HepG2 (cell line): ENCODE results near the gene FGFR3. TPM values are rescaled to one million over a fixed set of nuclear protein-coding genes. Genes with fewer than 3 reads are reported as not detected.

Experiments used
- ATAC-seq: fragments of 200-7000 bp; cut with Tn5 transposase; 3 replicates; pipeline ENCODE4 v1.9.1; 2020; ENCODE audit warnings: mild to moderate bottlenecking, moderate library complexity
- BruUV-seq: library from RNA; stranded (reverse); fragments of 400-500 nt; replicated peaks from 2 replicates; lab custom pipeline; 2021; lab: Mats Ljungman, UMichigan
- CTCF ChIA-PET: fragments of 300-600 bp; formaldehyde crosslinking; extraction: SDS; loops from one replicate; lab custom pipeline; 2021; ENCODE audit warnings: low total read pairs, inconsistent platforms, low intra/inter-chr PET ratio; lab: Yijun Ruan, JAX
- POLR2A ChIA-PET: fragments of 350-600 bp; sonication (Branson Sonifier 250); formaldehyde crosslinking; loops from one replicate; lab custom pipeline; 2020; ENCODE audit warnings: antibody characterized with exemption, inconsistent platforms; lab: Yijun Ruan, JAX
- DNase-seq: peaks from one replicate; pipeline ENCODE4 v3.0.0-alpha.2; 2015; ENCODE audit warnings: low spot score
- FAIRE-seq: peaks from 3 replicates; lab custom pipeline; 2011; peaks lifted over from hg19 to GRCh38; lab: Jason Lieb, UNC
- H2AFZ ChIP-seq: one replicate; pipeline ENCODE4 v1.6.1; 2011; ENCODE audit warnings: low read length, inconsistent platforms
- H3K27ac ChIP-seq: fragments of 300-600 bp; 3 replicates; pipeline ENCODE4 v1.8.0; 2011; ENCODE audit warnings: mixed run types, mild to moderate bottlenecking, mixed read lengths, low read length, inconsistent platforms; ENCODE audit not compliant: insufficient read depth; ENCODE audit errors: extremely low read length
- H3K27me3 ChIP-seq, 2 experiments: fragments of 200-600 bp in 1 of 2; 2 replicates in 1 of 2; 3 replicates in 1 of 2; pipeline versions ENCODE4 v1.6.0 to v1.8.0; 2011; ENCODE audit warnings: low read length in 2 of 2, mild to moderate bottlenecking in 2 of 2, moderate library complexity in 2 of 2, inconsistent platforms in 1 of 2; ENCODE audit not compliant: insufficient read depth in 2 of 2, control insufficient read depth in 1 of 2
- H3K36me3 ChIP-seq, 2 experiments: fragments of 200-600 bp in 1 of 2; replicated peaks in 1 of 2; 2 replicates in 1 of 2; 3 replicates in 1 of 2; pipeline versions ENCODE4 v1.5.1 to v1.8.0; 2011; ENCODE audit warnings: low read length in 2 of 2, inconsistent platforms in 1 of 2; ENCODE audit not compliant: insufficient read depth in 2 of 2, control insufficient read depth in 1 of 2
- H3K4me1 ChIP-seq: 2 replicates; pipeline ENCODE4 v1.5.1; 2012; ENCODE audit warnings: low read length, inconsistent platforms; ENCODE audit not compliant: insufficient read depth
- H3K4me2 ChIP-seq: 2 replicates; pipeline ENCODE4 v1.6.0; 2011; ENCODE audit warnings: low read depth, low read length, inconsistent platforms
- H3K4me3 ChIP-seq, 3 experiments: fragments of 200-600 bp in 1 of 3; sonication (generic), shearing (Covaris generic) in 1 of 3; replicated peaks in 1 of 3; 2 replicates each; pipeline ENCODE4 v1.5.1; 2011 to 2016; ENCODE audit warnings: low read length in 3 of 3, inconsistent platforms in 2 of 3, low read depth in 2 of 3, mild to moderate bottlenecking in 2 of 3, control low read depth in 1 of 3, mixed read lengths in 1 of 3; ENCODE audit not compliant: insufficient read depth in 1 of 3
- H3K79me2 ChIP-seq: one replicate; pipeline ENCODE4 v1.6.1; 2011; ENCODE audit warnings: low read length, inconsistent platforms; ENCODE audit not compliant: insufficient read depth
- H3K9ac ChIP-seq: 2 replicates; pipeline ENCODE4 v1.6.0; 2011; ENCODE audit warnings: mild to moderate bottlenecking, low read depth, low read length, inconsistent platforms; ENCODE audit not compliant: insufficient read depth
- H3K9me3 ChIP-seq: 2 replicates; pipeline ENCODE4 v1.5.1; 2012; ENCODE audit warnings: mild to moderate bottlenecking, low read length
- H4K20me1 ChIP-seq: 2 replicates; pipeline ENCODE4 v1.6.0; 2011; ENCODE audit warnings: inconsistent platforms, mild to moderate bottlenecking, low read length, moderate library complexity; ENCODE audit not compliant: insufficient read depth
- AGO1 ChIP-seq: fragments of 200-400 bp; formaldehyde crosslinking; IDR thresholded peaks from 2 replicates; pipeline ENCODE4 v1.6.1; 2017; ENCODE audit warnings: mild to moderate bottlenecking, low read depth, low read length, moderate library complexity; ENCODE audit not compliant: poor library complexity, severe bottlenecking
- HNF4G ChIP-seq, 2 experiments: sonication (generic) in 1 of 2; formaldehyde crosslinking in 1 of 2; IDR thresholded peaks; 2 replicates each; pipeline versions ENCODE4 v1.4.0 to v1.6.1; 2011 to 2020; ENCODE audit warnings: borderline replicate concordance in 2 of 2, low read depth in 2 of 2, mild to moderate bottlenecking in 2 of 2, low read length in 1 of 2, missing genetic modification reagents in 1 of 2, moderate library complexity in 1 of 2
- KDM3A ChIP-seq: IDR thresholded peaks from 2 replicates; pipeline ENCODE4 v1.6.1; 2018; ENCODE audit warnings: low read depth, missing compliant biosample characterization
- NFIC ChIP-seq: IDR thresholded peaks from 2 replicates; pipeline ENCODE4 v1.6.1; 2012; ENCODE audit warnings: mild to moderate bottlenecking, low read length, inconsistent platforms
- NONO ChIP-seq, 2 experiments: fragments of 450-650 bp in 1 of 2; sonication (generic) in 1 of 2; formaldehyde crosslinking in 1 of 2; IDR thresholded peaks in 1 of 2; conservative IDR thresholded peaks in 1 of 2; 2 replicates each; pipeline versions ENCODE4 v1.6.1 to v1.8.0; 2017 to 2022; ENCODE audit warnings: mild to moderate bottlenecking in 1 of 2, missing genetic modification reagents in 1 of 2, moderate library complexity in 1 of 2
- NR2F1 ChIP-seq, 2 experiments: fragments of 450-650 bp in 1 of 2; formaldehyde crosslinking in 1 of 2; IDR thresholded peaks; 2 replicates each; pipeline versions ENCODE4 v1.5.0 to v1.6.1; 2016 to 2020; ENCODE audit warnings: mild to moderate bottlenecking in 1 of 2, missing compliant biosample characterization in 1 of 2, missing genetic modification reagents in 1 of 2, moderate library complexity in 1 of 2
- POLR2AphosphoS5 ChIP-seq: IDR thresholded peaks from 2 replicates; pipeline ENCODE4 v1.6.1; 2012; ENCODE audit warnings: low read depth, low read length
- POLR2G ChIP-seq: fragments of 200-400 bp; formaldehyde crosslinking; IDR thresholded peaks from 2 replicates; pipeline ENCODE4 v1.6.1; 2018; ENCODE audit warnings: mild to moderate bottlenecking, low read depth, low read length, moderate library complexity
- RBM22 ChIP-seq: fragments of 200-400 bp; formaldehyde crosslinking; optimal IDR thresholded peaks from 2 replicates; pipeline ENCODE3; 2017; ENCODE audit warnings: mild to moderate bottlenecking, low read length, moderate library complexity
- RELA ChIP-seq: sonication (generic); formaldehyde crosslinking; IDR thresholded peaks from 2 replicates; pipeline ENCODE4 v1.4.0; 2020; ENCODE audit warnings: missing genetic modification reagents
- ZNF574 ChIP-seq: sonication (generic); formaldehyde crosslinking; IDR thresholded peaks from 2 replicates; pipeline ENCODE4 v1.4.0; 2020; ENCODE audit warnings: missing genetic modification reagents
- ZNF614 ChIP-seq: IDR thresholded peaks from 2 replicates; pipeline ENCODE4 v1.6.1; 2018; ENCODE audit warnings: missing biosample characterization, missing genetic modification reagents, inconsistent platforms, borderline replicate concordance
- ZNF687 ChIP-seq: sonication (generic); formaldehyde crosslinking; IDR thresholded peaks from 2 replicates; pipeline ENCODE4 v1.5.1; 2020; ENCODE audit warnings: mild to moderate bottlenecking, missing genetic modification reagents, moderate library complexity
- WGBS: methylation state at CpG from one replicate; pipeline ENCODE4 v1.1.6; 2017; ENCODE audit warnings: low lambda C conversion rate; 5-methylcytosine and 5-hydroxymethylcytosine counted together
- in situ Hi-C: cut with HindIII; loops from 2 replicates; pipeline ENCODE4 v1.10.0; 2017; ENCODE audit warnings: low pct_unique_long_range_greater_than_20kb; ENCODE audit not compliant: extremely low pct_ligation_motif_present
- intact Hi-C: fragments of 100-400 bp; cut with micrococcal nuclease; formaldehyde crosslinking; loops from one replicate; pipeline ENCODE4 v1.10.0; 2022; ENCODE audit not compliant: unreplicated experiment
- polyA plus RNA-seq, 8 experiments: library from polyadenylated mRNA; depleted of rRNA in 3 of 8; stranded (reverse) in 7 of 8; unstranded in 1 of 8; fragments of >200 nt; fragmentation: Illumina TruSeq in 4 of 8; extraction: Trizol in 4 of 8; gene quantifications; 2 replicates each; pipeline versions ENCODE4 v1.2.1 to v1.2.3, GENCODE V29; 2011 to 2016; ENCODE audit warnings: low read depth in 4 of 8, missing spikeins in 1 of 8, mixed read lengths in 1 of 8; ENCODE audit not compliant: insufficient read depth in 1 of 8
- total RNA-seq, 5 experiments: library from RNA; depleted of rRNA; stranded (reverse); fragments of >200 nt; fragmentation: Illumina TruSeq; extraction: Trizol; gene quantifications; 2 replicates each; pipeline ENCODE4 v1.2.3, GENCODE V29; 2016; ENCODE audit warnings: low read depth in 1 of 5

Gene FGFR3
- total and polyA plus RNA-seq, 2 of the 13 experiments (the other 11 are each of a cell fraction or from before 2014, with no cell fraction given): 103 to 109 TPM

GRCh38 chr4:1799387-1800375 lies 6.6 kb downstream of the FGFR3 start:
- H3K27ac ChIP-seq: peak overlapping the region; percentile 92
- intact Hi-C loops: loop anchor here (5.0 kb wide), 1 partner anchor 52 kb away; no protein-coding TSS in a partner anchor
- H3K36me3 ChIP-seq: peaks cover 26 to 50% of the 10 kb centered on the region in 2 experiments; a peak in 4 of 5 replicates
- peaks cover 74% of the 10 kb centered on the region for H3K4me1 ChIP-seq
- H3K4me2 ChIP-seq: no peak overlapping the region
- peaks cover 29% of the 10 kb centered on the region for H4K20me1 ChIP-seq
- H3K9ac ChIP-seq: no peak overlapping the region
- CTCF ChIA-PET: no interaction called here
- BruUV-seq: no TSS peak
- FAIRE-seq: no peak
- 0 out of 6 replicates have a peak overlapping the region, but pooled peaks of 1 of the 3 experiments have one; percentile 16 for H3K4me3 ChIP-seq
- no peak overlapping the region for H2AFZ ChIP-seq
- no peaks in the 10 kb centered on the region for H3K9me3 ChIP-seq
- in situ Hi-C loops: loop anchor here (10.0 kb wide), 1 partner anchor 45 kb away; no protein-coding TSS in a partner anchor
- no peak for DNase-seq
- no peaks in the 10 kb centered on the region for H3K27me3 ChIP-seq
- 97% methylated on average over 18 of the region's 41 CpGs for WGBS
- ATAC-seq: no peak
- peaks cover 51% of the 10 kb centered on the region for H3K79me2 ChIP-seq
- POLR2A ChIA-PET: interaction anchor here (0.9 to 28.6 kb wide), 7 partner anchors 6 to 64 kb away, joined by 3 to 1258 read pairs (median 5); partner anchors contain the start of gene FGFR3
- TF ChIP-seq POLR2G (peak; percentile 49; the same call in 1 of the 2 replicates), KDM3A (CRISPR knock-in tag) (no peak), HNF4G (IDR thresholded peaks at IDR 0.05; ENCODE audit: borderline replicate concordance, low read depth, low read length) (0 out of 2 replicates have a peak, but pooled peaks have one; percentile 9), HNF4G (CRISPR knock-in tag; IDR thresholded peaks at IDR 0.05; ENCODE audit: borderline replicate concordance, low read depth) (no peak), RBM22 (peak; percentile 70), ZNF614 (CRISPR knock-in tag) (no peak), RELA (CRISPR knock-in tag) (no peak), NONO (IDR thresholded peaks at IDR 0.05) (no peak), NONO (CRISPR knock-in tag; conservative IDR thresholded peaks at IDR 0.05) (0 out of 2 replicates have a peak, but pooled peaks have one; percentile 33), AGO1 (peak; percentile 26), ZNF574 (0 out of 2 replicates have a peak, but pooled peaks have one; percentile 10), NFIC (no peak), NR2F1 (CRISPR knock-in tag; IDR thresholded peaks at IDR 0.05) (no peak), POLR2AphosphoS5 (0 out of 2 replicates have a peak, but pooled peaks have one; percentile 7), ZNF687 (peak; percentile 4)
